Right atrium auricular region (tissue), 2 donors: ENCODE measurements around the gene TRDN. TPM values are rescaled to one million over a fixed set of nuclear protein-coding genes. Genes with fewer than 3 reads are reported as not detected.

Source experiments
- DNase-seq: peaks from one replicate; pipeline ENCODE4 v3.0.0-alpha.2; 2019; ENCODE audit warnings: low spot score
- H3K27ac ChIP-seq, 2 donors: fragments of 200-600 bp; sonication (generic); 1 replicate in 1 of 2; 2 replicates in 1 of 2; pipeline ENCODE4 v1.5.1; 2016 to 2019
- H3K27me3 ChIP-seq, 2 donors: fragments of 200-600 bp; sonication (generic); one replicate each; pipeline versions ENCODE4 v1.5.1 to v1.6.0; 2017 to 2019
- H3K36me3 ChIP-seq: fragments of 200-600 bp; sonication (generic); one replicate; pipeline ENCODE4 v1.5.1; 2016
- H3K4me1 ChIP-seq, 2 donors: fragments of 200-600 bp; sonication (generic); one replicate each; pipeline versions ENCODE4 v1.5.1 to v1.6.0; 2017 to 2019
- H3K4me3 ChIP-seq, 2 donors: fragments of 200-600 bp; sonication (generic); 1 replicate in 1 of 2; 2 replicates in 1 of 2; pipeline ENCODE4 v1.5.1; 2017 to 2019; ENCODE audit warnings: mild to moderate bottlenecking in 1 of 2, moderate library complexity in 1 of 2
- H3K9me3 ChIP-seq, 2 donors: fragments of 200-600 bp; sonication (generic); one replicate each; pipeline ENCODE4 v1.5.1; 2019
- CTCF ChIP-seq, 2 donors: fragments of 200-600 bp; sonication (generic); IDR thresholded peaks; one replicate each; pipeline ENCODE4 v1.5.1; 2019; ENCODE audit warnings: antibody characterized with exemption in 2 of 2
- total RNA-seq, 2 donors: library from RNA; depleted of rRNA; stranded (reverse); fragments of >200 nt; gene quantifications; one replicate each; pipeline ENCODE4 v1.1.0, GENCODE V29; 2016

Gene TRDN
- total RNA-seq, 2 donors from 2014 or later, result 90.2 to 217 TPM

- H3K36me3 ChIP-seq, result no peaks in the 10 kb centered on the region
- no peak overlapping the region for H3K4me3 ChIP-seq
- no peak for DNase-seq
- no peaks in the 10 kb centered on the region for H3K4me1 ChIP-seq
- no peak for TF ChIP-seq CTCF (IDR thresholded peaks at IDR 0.05)
- no peak overlapping the region for H3K27ac ChIP-seq
- H3K9me3 ChIP-seq, result no peaks in the 10 kb centered on the region
- no peaks in the 10 kb centered on the region for H3K27me3 ChIP-seq
These were observed 421.5 kb downstream of the TRDN start for GRCh38 chr6:123215211-123215610.

GRCh38 chr6:123214433-123214832 lies 422.3 kb downstream of the TRDN start:
- H3K9me3 ChIP-seq, result no peaks in the 10 kb centered on the region
- H3K4me3 ChIP-seq, result no peak overlapping the region
- TF ChIP-seq CTCF (IDR thresholded peaks at IDR 0.05), result no peak
- no peaks in the 10 kb centered on the region for H3K27me3 ChIP-seq
- no peak for DNase-seq
- no peaks in the 10 kb centered on the region for H3K4me1 ChIP-seq
- no peaks in the 10 kb centered on the region for H3K36me3 ChIP-seq
- H3K27ac ChIP-seq, result no peak overlapping the region

DNA sequence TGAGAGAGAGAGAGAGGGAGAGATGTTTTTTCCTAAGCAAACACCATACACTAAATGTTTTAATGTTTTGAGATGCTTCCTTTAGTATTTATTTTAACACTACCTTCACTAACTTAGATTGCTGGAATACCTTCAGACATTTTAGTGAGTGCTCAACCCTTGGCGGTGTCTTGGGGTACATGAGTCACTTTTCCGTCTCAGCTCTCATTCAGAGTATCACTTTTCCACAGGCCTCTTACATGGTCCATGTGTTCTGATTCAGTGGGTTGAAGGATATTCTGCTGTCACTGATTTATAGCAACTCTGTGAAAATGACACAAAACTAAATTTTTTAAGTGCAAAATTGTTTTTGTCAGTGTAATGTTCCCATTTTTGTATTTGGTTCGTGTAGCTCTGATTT lies 422.8 kb downstream of the TRDN start:
- H3K4me3 ChIP-seq, result no peak overlapping the region
- no peak overlapping the region for H3K27ac ChIP-seq
- no peaks in the 10 kb centered on the region for H3K9me3 ChIP-seq
- no peak for DNase-seq
- H3K27me3 ChIP-seq, result no peaks in the 10 kb centered on the region
- no peaks in the 10 kb centered on the region for H3K4me1 ChIP-seq
- no peaks in the 10 kb centered on the region for H3K36me3 ChIP-seq
- TF ChIP-seq CTCF (IDR thresholded peaks at IDR 0.05), result no peak

GRCh38 chr6:123211777-123212545 lies 424.8 kb downstream of the TRDN start:
- DNase-seq, result no peak
- H3K4me3 ChIP-seq, result no peak overlapping the region
- no peaks in the 10 kb centered on the region for H3K27me3 ChIP-seq
- H3K9me3 ChIP-seq, result no peaks in the 10 kb centered on the region
- no peak overlapping the region for H3K27ac ChIP-seq
- no peaks in the 10 kb centered on the region for H3K4me1 ChIP-seq
- no peaks in the 10 kb centered on the region for H3K36me3 ChIP-seq
- TF ChIP-seq CTCF (IDR thresholded peaks at IDR 0.05), result no peak

- Histone ChIP-seq H3K9me3 (no peaks in the 10 kb centered on the region), H3K4me3 (no peak overlapping the region), H3K27me3 (no peaks in the 10 kb centered on the region), H3K36me3 (no peaks in the 10 kb centered on the region), H3K27ac (no peak overlapping the region), H3K4me1 (no peaks in the 10 kb centered on the region)
- TF ChIP-seq CTCF (IDR thresholded peaks at IDR 0.05), result no peak
- DNase-seq, result no peak
These were observed 426.1 kb downstream of the TRDN start for GRCh38 chr6:123210645-123211044.
